HG02840 (cell line): Measurements from ENCODE around the gene SEPTIN8.

Experiments
- ATAC-seq: cut with Tn5 transposase; IDR thresholded peaks from one replicate; pipeline ENCODE4 v1.9.1; 2021; ENCODE audit warnings: mild to moderate bottlenecking, moderate library complexity, moderate number of reproducible peaks; ENCODE audit not compliant: unreplicated experiment, low FRiP score

SEPTIN8 gene, protein sequence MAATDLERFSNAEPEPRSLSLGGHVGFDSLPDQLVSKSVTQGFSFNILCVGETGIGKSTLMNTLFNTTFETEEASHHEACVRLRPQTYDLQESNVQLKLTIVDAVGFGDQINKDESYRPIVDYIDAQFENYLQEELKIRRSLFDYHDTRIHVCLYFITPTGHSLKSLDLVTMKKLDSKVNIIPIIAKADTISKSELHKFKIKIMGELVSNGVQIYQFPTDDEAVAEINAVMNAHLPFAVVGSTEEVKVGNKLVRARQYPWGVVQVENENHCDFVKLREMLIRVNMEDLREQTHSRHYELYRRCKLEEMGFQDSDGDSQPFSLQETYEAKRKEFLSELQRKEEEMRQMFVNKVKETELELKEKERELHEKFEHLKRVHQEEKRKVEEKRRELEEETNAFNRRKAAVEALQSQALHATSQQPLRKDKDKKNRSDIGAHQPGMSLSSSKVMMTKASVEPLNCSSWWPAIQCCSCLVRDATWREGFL

DNA sequence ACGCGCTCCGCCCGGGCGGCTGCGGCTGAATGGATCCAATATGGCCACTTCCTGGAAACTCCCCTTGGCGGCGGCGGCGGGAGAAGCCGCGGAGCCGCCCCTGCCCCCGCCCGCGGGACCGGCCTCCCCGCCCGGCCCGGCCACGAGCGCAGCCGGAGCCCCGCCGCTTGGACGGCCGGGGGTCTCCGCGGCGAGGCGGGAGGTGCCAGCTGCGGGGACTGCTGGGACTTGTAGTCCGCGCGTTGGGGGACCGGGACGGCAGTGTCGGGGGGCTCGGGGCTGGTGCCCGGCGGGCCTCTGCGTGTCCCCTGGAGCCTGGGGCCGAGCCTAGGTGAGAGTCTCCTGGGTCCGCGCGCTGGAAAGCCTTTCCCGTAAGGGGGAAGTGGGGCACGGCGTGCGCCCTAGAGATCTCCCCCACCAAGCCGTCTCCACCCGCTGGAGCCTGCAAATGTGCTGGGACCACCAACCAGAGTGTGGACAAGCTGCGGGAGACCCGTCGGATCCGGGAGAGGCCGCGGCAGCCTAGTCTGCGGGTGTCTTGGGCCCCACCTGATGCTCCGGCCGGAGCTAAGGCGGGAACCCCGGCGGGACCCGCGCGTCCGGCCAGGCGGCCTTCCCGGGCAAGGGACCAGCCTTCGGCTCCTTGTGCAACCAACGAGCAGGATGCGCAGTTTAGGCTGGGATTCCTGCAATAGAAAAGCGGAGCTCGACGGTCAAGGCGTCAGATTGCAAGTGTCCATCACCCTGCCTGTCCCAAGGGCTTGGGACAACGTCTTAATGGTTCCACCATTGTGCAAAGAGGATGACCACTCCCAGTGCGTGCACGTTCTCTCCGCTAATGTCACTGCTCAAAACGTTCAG lies at the start of gene SEPTIN8:
Gene SEPTIN8 (minus strand): TSS at position 31 of the 861 bp plus-strand sequence. CDS start 102 bp downstream, outside the sequence.
- peak; percentile 54 for ATAC-seq

DNA sequence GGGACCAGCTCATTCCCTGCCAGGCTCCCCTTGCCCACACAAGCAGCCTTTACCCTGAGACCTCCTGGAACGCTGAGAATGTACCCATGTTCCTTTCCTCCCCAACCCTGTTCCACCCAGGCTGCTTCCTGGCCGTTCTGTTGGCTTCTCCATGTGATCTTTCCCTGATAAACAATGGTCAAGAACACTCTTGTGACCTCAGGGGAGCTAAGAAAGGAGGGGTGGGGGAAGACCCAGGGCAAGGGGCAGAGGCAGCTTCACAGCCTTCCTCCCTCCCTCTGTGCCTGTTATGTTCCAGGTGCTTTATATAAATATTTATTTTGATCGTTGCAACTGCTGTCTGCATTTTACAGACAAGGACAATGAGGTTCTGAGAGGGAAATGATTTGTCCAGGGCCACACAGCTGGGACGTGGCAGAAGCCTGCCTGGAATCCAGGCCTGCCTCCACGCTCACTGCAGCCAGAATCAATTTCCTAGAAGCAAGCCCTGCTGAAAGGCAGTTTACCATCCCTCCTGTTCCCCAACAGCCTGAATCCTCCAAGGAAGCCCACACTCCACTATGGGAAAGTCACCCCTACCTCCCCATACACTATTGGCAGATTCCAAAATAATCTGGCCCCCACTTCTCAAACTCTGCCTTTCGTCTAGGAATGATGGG lies 49.5 kb upstream of the SEPTIN8 start:
- no peak for ATAC-seq

DNA sequence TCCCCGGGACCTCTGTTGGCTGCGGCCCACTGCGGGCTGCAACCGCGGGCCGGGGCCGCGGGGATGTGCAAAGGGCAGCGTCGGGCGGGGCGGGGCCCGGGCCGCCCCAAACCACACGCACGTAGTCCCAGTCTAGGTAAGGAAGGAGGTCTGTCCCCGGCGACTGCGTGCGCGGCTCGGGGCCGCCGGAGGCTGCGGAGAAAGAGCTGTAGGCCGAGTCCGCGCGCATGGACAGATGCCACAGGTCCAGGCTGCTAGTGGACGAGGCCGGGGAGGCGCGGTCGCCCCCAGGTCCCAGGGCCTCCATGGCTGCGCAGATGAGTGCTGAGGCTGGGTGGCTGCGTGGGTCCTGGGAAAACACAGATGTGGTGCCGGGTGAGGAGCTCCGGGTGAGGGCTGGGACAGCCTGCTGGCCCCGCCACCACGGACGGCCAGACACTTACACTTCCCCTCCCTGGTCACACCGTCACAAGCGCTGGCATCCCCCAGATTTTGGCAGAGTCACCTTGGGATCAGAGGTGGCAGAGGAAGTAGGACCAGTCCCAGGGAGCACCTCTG lies 48.9 kb upstream of the SEPTIN8 start:
- no peak for ATAC-seq

DNA sequence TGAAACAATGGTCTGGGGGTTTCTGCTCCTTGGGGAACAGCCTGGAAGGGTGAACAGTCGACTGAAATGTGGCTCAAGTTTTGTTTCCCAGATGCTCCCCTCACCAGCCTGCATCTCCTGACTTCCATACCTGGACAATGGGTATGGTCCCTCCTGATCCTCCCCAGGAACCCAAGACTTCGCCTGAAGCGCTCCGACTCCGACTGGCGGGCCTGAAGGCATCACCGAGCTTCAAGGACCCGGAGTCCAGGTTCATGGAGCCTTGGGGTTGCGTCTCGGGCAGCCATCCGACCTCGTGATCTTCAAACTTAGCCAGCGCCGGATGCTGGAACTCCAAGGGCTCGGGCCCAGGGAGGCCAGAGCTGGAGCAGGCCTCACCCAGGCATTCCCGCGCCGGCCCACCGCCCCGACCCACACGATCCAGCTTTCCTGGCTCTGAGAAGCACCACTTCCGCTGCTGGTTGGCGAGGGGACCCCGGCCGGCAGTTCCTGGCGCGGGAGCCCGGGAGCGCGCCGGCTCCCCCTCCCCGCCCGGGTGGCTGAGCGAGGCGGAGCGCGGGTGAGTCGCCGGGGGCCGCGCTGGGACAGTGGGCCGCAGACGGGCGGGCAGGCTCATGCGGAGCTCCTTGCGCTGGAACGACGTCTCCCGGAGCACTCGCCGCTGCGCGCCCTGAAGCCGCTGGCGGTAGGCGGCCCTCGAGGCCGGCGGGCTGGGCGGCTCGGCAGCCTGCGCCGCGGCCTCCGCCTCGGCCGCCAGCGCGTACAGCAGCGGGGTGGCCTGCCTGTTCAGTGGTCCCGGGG lies 48.2 kb upstream of the SEPTIN8 start:
- no peak for ATAC-seq

DNA sequence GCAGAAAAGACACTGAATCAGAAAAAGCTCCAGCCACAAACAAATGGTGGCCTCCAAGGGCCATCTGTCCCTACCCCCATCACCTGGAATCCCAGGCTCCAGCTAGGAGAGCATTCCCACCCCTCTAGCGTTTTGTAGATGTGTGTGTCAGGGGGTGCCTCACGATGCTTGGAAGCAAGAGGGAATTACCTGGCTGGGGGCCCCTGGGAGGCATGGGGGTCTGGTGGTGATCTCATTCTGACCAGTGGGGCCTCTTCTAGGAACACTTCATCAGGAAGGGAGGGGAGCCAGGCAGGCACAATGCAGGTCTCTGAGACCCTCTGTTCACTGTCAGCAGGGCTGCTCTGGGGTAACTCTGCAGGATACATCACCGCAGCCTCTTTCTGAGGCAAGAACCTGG lies 47.4 kb upstream of the SEPTIN8 start:
- ATAC-seq, result no peak

DNA sequence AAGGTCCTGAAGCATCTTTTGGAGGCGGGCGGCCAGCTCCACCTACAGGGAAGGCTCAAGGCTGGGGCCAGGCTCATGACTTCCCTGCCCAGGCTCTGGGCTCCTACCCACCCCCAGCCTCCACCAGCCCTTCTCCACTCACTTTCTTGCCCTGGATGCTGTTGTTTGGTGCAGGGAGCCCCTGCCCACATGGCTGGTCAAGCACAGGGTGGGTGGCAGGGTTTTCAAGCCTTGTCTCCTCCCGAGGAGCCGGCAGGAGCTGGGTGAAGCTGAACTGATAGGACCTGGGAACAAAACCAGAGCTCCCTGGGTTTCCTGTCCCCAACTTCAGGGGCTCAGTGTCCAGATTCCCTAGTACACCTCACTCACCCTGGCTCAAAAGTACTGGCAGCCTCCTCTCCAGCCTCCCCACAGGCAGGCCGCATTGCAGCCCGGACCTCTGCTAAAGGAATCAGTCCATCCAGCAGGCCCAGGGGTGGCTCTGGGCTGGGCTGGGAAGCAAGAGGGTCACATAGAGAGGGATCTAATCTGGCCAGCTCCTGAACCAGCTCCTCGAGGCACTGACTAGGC lies 46.5 kb upstream of the SEPTIN8 start:
- ATAC-seq, result no peak

DNA sequence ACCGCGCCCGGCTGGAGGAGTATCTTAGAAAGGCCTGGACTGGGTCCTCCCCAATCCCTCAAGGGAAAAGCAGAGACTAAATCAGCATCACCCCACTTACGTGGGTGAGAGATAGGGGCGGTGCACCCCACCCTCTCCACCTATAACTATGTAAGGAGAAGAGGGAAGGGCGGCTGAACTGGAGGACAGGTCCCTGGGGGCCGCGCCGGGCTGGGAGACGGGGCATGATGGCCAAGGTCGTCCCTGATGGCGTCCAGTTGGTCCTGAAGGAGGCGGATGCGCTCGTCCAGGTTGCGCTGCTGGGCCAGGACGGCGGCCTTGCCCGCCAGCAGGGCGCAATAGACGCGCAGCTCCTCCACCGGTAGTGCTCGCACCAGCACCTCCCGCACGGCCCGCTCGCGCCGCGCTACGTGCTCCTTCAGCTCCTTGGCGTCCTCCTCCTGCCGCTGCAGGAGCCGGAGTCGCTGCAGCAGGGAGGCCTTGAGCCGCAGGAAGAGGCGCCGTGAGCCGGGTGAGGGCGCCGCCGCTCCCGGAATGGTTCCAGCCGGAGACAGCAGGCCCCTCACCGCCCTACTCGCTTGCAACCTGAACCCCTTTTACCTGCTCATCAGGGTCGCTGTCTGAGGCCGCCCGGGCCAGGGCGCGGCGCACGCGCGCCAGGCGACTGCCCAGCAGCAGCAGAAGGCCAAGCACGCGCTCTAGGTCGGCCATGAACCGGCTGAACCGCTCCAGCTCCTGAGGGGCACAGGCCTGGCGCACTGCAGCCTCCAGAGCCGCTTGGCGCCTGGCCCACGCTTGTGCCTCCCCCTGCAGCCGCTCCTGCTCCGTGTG lies 45.8 kb upstream of the SEPTIN8 start:
- ATAC-seq, result no peak

DNA sequence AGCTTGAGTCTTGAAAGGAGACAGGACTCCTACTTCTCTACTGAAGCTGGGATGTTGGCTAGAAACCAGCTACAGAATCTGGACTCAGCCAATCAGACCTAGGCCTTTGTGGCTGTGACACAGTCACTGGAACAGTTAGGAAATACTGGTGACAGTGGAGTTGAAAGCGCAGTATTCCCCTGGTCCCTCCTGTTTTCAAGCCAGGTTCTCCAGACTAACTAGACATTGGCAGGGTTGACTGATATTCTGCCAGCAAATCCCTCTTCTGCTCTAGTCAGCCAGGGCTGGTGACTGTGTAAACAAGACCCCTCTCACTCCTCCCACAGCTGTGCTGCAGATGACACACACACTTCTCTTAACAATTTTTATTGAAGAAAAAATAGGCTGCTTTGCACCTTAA lies 44.8 kb upstream of the SEPTIN8 start:
- ATAC-seq, result no peak

DNA sequence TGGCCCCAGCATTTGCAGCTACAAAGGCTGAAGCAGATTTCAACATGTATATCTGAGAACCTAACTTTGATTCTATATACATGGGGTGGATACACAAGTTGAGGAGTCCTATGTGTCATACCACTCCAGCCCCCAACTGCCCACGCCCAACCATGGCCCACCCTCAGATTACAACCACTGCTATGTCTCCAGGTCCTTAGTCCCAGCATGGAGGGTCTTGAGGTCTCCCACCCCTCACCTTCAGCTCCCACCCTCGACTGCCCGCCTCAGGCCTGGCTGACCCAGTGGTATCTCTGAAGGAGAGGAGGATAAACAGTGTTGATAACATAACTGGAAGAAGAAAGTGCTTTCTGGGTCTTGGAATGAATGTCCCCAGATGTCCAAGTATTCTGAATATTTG lies 44.3 kb upstream of the SEPTIN8 start:
- ATAC-seq, result no peak

DNA sequence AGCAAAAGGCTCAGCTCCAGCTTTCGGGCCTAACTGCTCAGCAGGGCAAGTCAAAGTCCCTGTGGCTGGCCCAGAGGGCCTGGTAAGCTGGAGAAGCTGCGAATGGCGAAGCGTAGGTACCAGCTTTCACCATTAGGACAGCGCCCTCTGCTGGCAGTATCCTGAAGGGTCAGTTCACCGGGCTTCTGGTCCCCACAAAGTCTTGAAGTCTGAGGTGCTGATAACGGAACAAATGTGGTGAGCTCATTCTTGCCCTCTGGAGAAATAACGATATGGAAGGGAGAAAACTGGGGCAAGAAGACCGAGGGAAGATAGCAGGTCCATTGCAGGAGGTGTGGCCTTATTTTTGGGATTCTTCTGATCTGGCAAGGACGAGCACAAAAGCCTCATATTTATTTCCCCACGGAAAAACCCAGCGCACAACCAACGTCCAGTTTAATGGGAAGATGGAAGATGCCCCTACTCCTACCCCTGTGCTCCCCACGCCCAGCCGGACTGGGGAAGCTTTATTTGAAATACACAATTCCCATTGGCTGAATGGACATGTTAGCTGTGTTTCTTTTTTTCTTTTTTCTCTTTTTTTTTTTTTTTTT lies 43.2 kb upstream of the SEPTIN8 start:
- ATAC-seq, result no peak

DNA sequence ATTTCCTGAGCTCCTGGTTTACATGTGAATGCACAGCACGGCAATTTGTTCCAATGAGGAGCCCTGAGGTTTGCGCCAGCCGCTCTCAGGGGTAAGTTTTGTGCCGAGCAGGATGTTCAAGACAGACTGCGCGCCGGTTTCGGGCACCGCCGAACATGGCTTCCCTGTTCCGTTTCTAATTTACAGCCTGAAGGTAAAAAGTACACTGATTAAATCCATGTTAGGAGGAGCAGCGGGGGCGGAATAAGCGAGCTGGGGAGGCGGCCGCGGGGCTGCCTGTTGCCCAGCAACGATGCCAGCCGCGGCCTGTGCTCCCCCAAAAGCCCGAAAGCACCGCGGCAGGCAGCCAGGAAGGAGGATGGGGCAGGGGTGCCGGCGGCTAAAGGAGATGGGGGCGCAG lies 42.4 kb upstream of the SEPTIN8 start:
- ATAC-seq, result no peak

DNA sequence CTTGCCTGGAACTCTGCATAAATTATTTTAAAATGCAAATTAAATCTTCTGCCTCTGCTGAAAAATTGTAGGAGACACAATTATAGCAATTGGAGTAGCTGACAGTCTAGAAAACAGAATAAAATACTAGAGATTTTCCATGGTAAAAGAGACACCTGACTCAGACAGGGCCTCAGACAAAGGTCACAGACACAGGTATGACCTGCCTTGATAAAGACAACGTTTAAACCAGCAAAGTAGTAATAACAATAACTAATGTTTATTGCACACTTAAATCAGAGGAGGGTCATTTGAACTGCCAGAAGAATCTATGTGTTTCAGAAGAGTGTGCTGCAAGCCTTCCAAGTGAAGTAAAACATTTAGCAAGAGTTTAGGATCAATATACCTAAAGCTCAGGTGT lies 40.0 kb upstream of the SEPTIN8 start:
- ATAC-seq, result no peak

DNA sequence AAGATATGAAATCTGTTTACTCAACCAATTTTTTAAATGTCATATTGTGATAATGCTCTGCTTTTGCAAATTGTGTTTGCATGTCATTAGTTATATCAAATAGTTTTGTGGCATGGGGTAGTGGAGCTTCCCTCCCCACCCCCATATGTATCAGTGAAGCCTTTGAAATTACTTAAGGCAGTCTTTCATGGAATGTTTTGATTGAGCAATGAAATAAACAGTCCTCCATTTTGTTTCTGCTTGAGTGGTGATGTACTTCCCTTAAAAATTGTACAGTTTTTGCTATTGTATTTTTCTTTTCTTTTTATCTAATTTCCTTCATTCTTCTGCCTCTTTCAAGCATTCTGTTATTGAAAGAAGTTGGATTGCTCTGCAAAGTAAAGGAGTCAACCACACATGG lies 39.5 kb upstream of the SEPTIN8 start:
- ATAC-seq, result no peak

DNA sequence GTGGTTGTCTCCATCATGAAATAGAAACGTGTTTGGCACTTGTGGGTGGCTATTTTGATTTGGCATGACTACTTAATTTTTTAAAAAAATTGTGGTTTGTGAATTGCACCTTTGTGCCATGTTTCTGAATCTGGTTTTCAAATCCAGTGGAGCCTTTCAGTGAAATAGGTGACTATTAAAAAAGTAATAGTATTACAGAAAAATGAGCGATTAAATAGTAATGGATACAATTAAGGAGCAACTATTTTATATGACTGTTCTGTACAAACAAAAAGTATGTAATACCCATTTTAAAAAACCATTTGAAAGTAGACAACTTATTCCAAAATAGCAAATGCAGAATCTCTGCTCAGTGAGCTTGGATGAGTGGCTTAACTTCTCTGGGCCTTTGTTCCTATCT lies 39.0 kb upstream of the SEPTIN8 start:
- no peak for ATAC-seq

DNA sequence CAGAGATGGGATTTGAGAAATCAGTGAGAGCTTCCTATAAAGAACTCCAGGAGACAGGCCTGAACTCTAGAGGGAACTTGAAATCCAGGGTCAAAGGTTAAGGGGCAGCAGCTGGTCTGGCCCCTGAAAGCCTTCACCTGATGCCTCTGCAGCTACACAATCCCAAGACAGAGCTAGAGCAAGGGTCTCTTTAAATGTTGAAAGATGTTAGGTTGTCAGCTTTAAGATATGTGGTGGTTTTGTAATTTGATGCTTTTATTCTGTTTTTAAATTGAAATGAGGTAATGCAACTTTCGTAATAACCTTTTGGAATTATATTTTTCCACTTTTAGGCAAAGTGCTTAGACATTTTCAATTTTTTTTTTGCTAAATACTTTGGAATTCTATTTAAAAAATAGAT lies 38.4 kb upstream of the SEPTIN8 start:
- ATAC-seq, result no peak

DNA sequence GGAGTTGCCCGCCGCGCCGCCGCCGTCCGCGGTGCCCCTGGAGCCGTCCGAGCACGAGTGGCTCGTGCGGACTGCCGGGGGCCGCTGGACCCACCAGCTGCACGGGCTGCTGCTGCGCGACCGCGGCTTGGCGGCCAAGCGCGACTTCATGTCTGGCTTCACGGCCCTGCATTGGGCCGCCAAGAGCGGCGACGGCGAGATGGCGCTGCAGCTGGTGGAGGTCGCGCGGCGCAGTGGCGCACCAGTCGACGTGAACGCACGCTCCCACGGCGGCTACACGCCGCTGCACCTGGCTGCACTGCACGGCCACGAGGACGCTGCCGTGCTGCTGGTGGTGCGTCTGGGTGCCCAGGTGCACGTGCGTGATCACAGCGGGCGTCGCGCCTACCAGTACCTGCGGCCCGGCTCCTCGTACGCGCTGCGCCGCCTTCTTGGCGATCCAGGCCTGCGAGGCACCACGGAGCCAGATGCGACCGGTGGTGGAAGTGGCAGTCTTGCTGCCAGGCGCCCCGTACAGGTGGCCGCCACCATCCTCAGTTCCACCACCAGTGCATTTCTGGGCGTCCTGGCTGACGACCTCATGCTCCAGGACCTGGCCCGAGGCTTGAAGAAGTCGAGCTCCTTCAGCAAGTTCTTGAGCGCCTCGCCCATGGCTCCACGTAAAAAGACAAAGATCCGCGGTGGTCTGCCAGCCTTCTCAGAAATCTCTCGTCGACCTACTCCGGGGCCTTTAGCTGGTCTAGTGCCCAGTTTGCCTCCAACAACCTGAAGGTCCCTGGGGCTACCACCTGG lies 37.7 kb upstream of the SEPTIN8 start:
- ATAC-seq, result no peak
